Spinal cord (tissue), 10 donors: ENCODE results near the gene NATD1. TPM values are rescaled to one million over a fixed set of nuclear protein-coding genes. Genes with fewer than 3 reads are reported as not detected.

Experiments
- DNase-seq, 6 donors: peaks; one replicate each; pipeline versions ENCODE4 v3.0.0 to v3.0.0-alpha.2; 2013 to 2015; ENCODE audit warnings: low spot score in 6 of 6, low read depth in 4 of 6
- H3K27ac ChIP-seq: one replicate; pipeline ENCODE4 v1.5.1; 2013; ENCODE audit warnings: low read depth, low read length, control low read depth
- H3K27me3 ChIP-seq: one replicate; pipeline ENCODE4 v1.6.1; 2013; ENCODE audit warnings: low read length; ENCODE audit not compliant: control insufficient read depth, insufficient read depth
- H3K36me3 ChIP-seq: one replicate; pipeline ENCODE4 v1.6.1; 2013; ENCODE audit warnings: low read length; ENCODE audit not compliant: control insufficient read depth, insufficient read depth
- H3K4me1 ChIP-seq: one replicate; pipeline ENCODE4 v1.6.1; 2013; ENCODE audit warnings: low read length; ENCODE audit not compliant: control insufficient read depth, insufficient read depth
- H3K4me3 ChIP-seq: one replicate; pipeline ENCODE4 v1.5.1; 2013; ENCODE audit warnings: low read depth, low read length, control low read depth
- H3K9me3 ChIP-seq: one replicate; pipeline ENCODE4 v1.6.1; 2013; ENCODE audit warnings: low read length; ENCODE audit not compliant: control insufficient read depth, insufficient read depth
- WGBS: methylation state at CpG from one replicate; pipeline ENCODE4 v1.1.5; 2013; ENCODE audit warnings: missing lambda C conversion rate; ENCODE audit not compliant: insufficient coverage; 5-methylcytosine and 5-hydroxymethylcytosine counted together
- polyA plus RNA-seq, 2 donors: library from polyadenylated mRNA; unstranded; fragments of 120-200 nt; gene quantifications; one replicate each; pipeline ENCODE4 v1.2.1, GENCODE V29; 2013; ENCODE audit not compliant: insufficient read length in 2 of 2
- total RNA-seq, 2 donors: library from RNA; depleted of rRNA in 1 of 2; stranded (reverse); fragments of 120-200 nt in 1 of 2; fragments of >200 nt in 1 of 2; gene quantifications; one replicate each; pipeline versions ENCODE4 v1.2.3 to v1.2.4, GENCODE V29; 2013 to 2014
- donor health status: healthy.

The NATD1 gene
- total and polyA plus RNA-seq, 4 donors, result 2.4 to 10.3 (median 8.0) TPM

- H3K36me3 ChIP-seq, result peaks cover 54% of the 10 kb centered on the region
- peaks cover 66% of the 10 kb centered on the region for H3K4me1 ChIP-seq
- WGBS, result 54% methylated on average over 17 of the region's 18 CpGs
- H3K4me3 ChIP-seq, result no peak overlapping the region
- H3K27ac ChIP-seq, result no peak overlapping the region
- DNase-seq, result peak in 2 of 6 donors; percentile 70 to 72
- H3K9me3 ChIP-seq, result peaks cover 2% of the 10 kb centered on the region
- no peaks in the 10 kb centered on the region for H3K27me3 ChIP-seq
Measured at GRCh38 chr17:21289902-21290571, 36.8 kb upstream of the NATD1 start.

GRCh38 chr17:21289175-21289901 lies 36.1 kb upstream of the NATD1 start:
- peaks cover 66% of the 10 kb centered on the region for H3K4me1 ChIP-seq
- no peak overlapping the region for H3K4me3 ChIP-seq
- peaks cover 50% of the 10 kb centered on the region for H3K36me3 ChIP-seq
- WGBS, result 91% methylated on average over 11 of the region's 11 CpGs
- no peak for DNase-seq
- H3K27me3 ChIP-seq, result no peaks in the 10 kb centered on the region
- H3K27ac ChIP-seq, result no peak overlapping the region
- peaks cover 2% of the 10 kb centered on the region for H3K9me3 ChIP-seq

GRCh38 chr17:21288571-21289017 lies 35.4 kb upstream of the NATD1 start:
- Histone ChIP-seq H3K27me3 (no peaks in the 10 kb centered on the region), H3K27ac (no peak overlapping the region), H3K4me3 (no peak overlapping the region), H3K36me3 (peaks cover 42% of the 10 kb centered on the region), H3K4me1 (peaks cover 70% of the 10 kb centered on the region), H3K9me3 (peaks cover 2% of the 10 kb centered on the region)
- no peak for DNase-seq
- 71% methylated on average over 6 of the region's 6 CpGs for WGBS

- Histone ChIP-seq H3K9me3 (peaks cover 2% of the 10 kb centered on the region), H3K4me1 (peaks cover 70% of the 10 kb centered on the region), H3K4me3 (no peak overlapping the region), H3K27me3 (no peaks in the 10 kb centered on the region), H3K27ac (no peak overlapping the region), H3K36me3 (peaks cover 35% of the 10 kb centered on the region)
- WGBS, result 68% methylated on average over 16 of the region's 18 CpGs
- peak in 1 of 6 donors; percentile 73 for DNase-seq
Measured at GRCh38 chr17:21287703-21288449, 34.7 kb upstream of the NATD1 start.

GRCh38 chr17:21286909-21287702 lies 33.9 kb upstream of the NATD1 start:
- H3K4me1 ChIP-seq, result peaks cover 70% of the 10 kb centered on the region
- H3K36me3 ChIP-seq, result peaks cover 34% of the 10 kb centered on the region
- H3K27ac ChIP-seq, result no peak overlapping the region
- WGBS, result 84% methylated on average over 9 of the region's 9 CpGs
- H3K27me3 ChIP-seq, result no peaks in the 10 kb centered on the region
- DNase-seq, result no peak
- peaks cover 2% of the 10 kb centered on the region for H3K9me3 ChIP-seq
- H3K4me3 ChIP-seq, result no peak overlapping the region

GRCh38 chr17:21286066-21286770 lies 33.0 kb upstream of the NATD1 start:
- H3K4me3 ChIP-seq, result peak overlapping the region; percentile 60
- WGBS, result 11% methylated on average over 14 of the region's 16 CpGs
- peaks cover 62% of the 10 kb centered on the region for H3K4me1 ChIP-seq
- H3K27ac ChIP-seq, result peak overlapping the region; percentile 54
- H3K27me3 ChIP-seq, result no peaks in the 10 kb centered on the region
- H3K9me3 ChIP-seq, result no peaks in the 10 kb centered on the region
- DNase-seq, result peak in 2 of 6 donors; percentile 67 to 68
- peaks cover 25% of the 10 kb centered on the region for H3K36me3 ChIP-seq

GRCh38 chr17:21285164-21286065 lies 32.2 kb upstream of the NATD1 start:
- DNase-seq, result peak in 2 of 6 donors; percentile 52 to 55
- H3K27me3 ChIP-seq, result no peaks in the 10 kb centered on the region
- peak overlapping the region; percentile 60 for H3K4me3 ChIP-seq
- H3K36me3 ChIP-seq, result peaks cover 25% of the 10 kb centered on the region
- H3K4me1 ChIP-seq, result peaks cover 62% of the 10 kb centered on the region
- no peaks in the 10 kb centered on the region for H3K9me3 ChIP-seq
- WGBS, result 27% methylated on average over 15 of the region's 16 CpGs
- H3K27ac ChIP-seq, result peak overlapping the region; percentile 54
